Measurements from ENCODE around the gene OR52E8. TPM values are rescaled to one million over a fixed set of nuclear protein-coding genes. Genes with fewer than 3 reads are reported as not detected.

OR52E8 gene
- total and polyA plus RNA-seq, 9 of the 15 experiments (the other 6 are each of a cell fraction or from before 2014, with no cell fraction given) = not detected

GRCh38 chr11:5818245-5818886 lies 39.1 kb downstream of the OR52E8 start:
- no peak overlapping the region for H3K9ac ChIP-seq (ENCODE audit: insufficient read depth in 1 of 2, low read depth in 2 of 2, low read length in 2 of 2)
- no peaks in the 10 kb centered on the region for H4K20me1 ChIP-seq (replicated peaks; ENCODE audit: control insufficient read depth, insufficient read depth, low read length)
- no peak overlapping the region; the same call in 1 of the 2 replicates for H3K4me2 ChIP-seq (ENCODE audit: insufficient read depth, low read length)
- intact Hi-C loops (cut with micrococcal nuclease) (no loop called here), in situ Hi-C loops (cut with MboI) (no loop called here)
- 22% methylated on average over 1 of the region's 1 CpG for WGBS (ENCODE audit: insufficient coverage, low coverage, missing lambda C conversion rate)
- no peaks in the 10 kb centered on the region for H3K9me3 ChIP-seq (replicated peaks; ENCODE audit: control insufficient read depth, insufficient read depth, low read depth, low read length)
- no peak overlapping the region for H3K4me3 ChIP-seq
- no peaks in the 10 kb centered on the region for H3K36me3 ChIP-seq (ENCODE audit: control insufficient read depth, insufficient read depth, low read length)
- H3K9me1 ChIP-seq (ENCODE audit: control insufficient read depth, insufficient read depth, low read length) = no peaks in the 10 kb centered on the region
- ChIA-PET CTCF (ENCODE audit: low intra/inter-chr PET ratio) (no interaction called here), POLR2A (no interaction called here)
- H2AFZ ChIP-seq (ENCODE audit: low read depth, low read length) = peak overlapping the region; percentile 42; the same call in 1 of the 2 replicates
- peaks cover 0 to 4% of the 10 kb centered on the region in 2 experiments; a peak in 2 of 5 replicates for H3K4me1 ChIP-seq (replicated peaks in 1 of 2; ENCODE audit: control insufficient read depth in 2 of 2, insufficient read depth in 2 of 2, low read length in 2 of 2)
- no TSS peak for BruUV-seq (replicated peaks)
- no peaks in the 10 kb centered on the region for H3K27me3 ChIP-seq (ENCODE audit: control insufficient read depth in 2 of 2, insufficient read depth in 2 of 2, low read length in 2 of 2)
- H3K27ac ChIP-seq (ENCODE audit: extremely low read depth, low read depth, low read length) = no peak overlapping the region; the same call in 2 of the 3 replicates
- no peak for FAIRE-seq
- TF ChIP-seq ZNF311 (CRISPR knock-in tag; IDR thresholded peaks at IDR 0.05) = no peak
- TF ChIP-seq RREB1 (CRISPR knock-in tag; IDR thresholded peaks at IDR 0.05) = no peak
- TF ChIP-seq MLLT1 (IDR thresholded peaks at IDR 0.05) = no peak
- TF ChIP-seq SMAD4 (CRISPR knock-in tag; conservative IDR thresholded peaks at IDR 0.05) = no peak
- TF ChIP-seq ZNF766 (CRISPR knock-in tag; conservative IDR thresholded peaks at IDR 0.05) = no peak
- TF ChIP-seq ELF1 (tag; IDR thresholded peaks at IDR 0.05) = 0 out of 2 replicates have a peak, but pooled peaks have one; percentile 22
- TF ChIP-seq GTF2B (IDR thresholded peaks at IDR 0.05; ENCODE audit: extremely low read depth, insufficient read length) = no peak
- no peak for TF ChIP-seq ARID3A (IDR thresholded peaks at IDR 0.05; ENCODE audit: borderline replicate concordance, low read depth, low read length)
- no peaks in the 10 kb centered on the region for H3K79me2 ChIP-seq (ENCODE audit: control insufficient read depth, insufficient read depth, low read length)
- DNase-seq (ENCODE audit: extremely low read depth in 1 of 4, low spot score in 3 of 4) = no peak
- no peak for ATAC-seq
